Mucosa of rectum (tissue), 2 donors: ENCODE results near the gene PDS5A.
"Not testable (repeated sequence)": the region's sequence is repeated elsewhere in the genome, so short reads cannot be mapped to it uniquely, and the experiment has no call there.

Experiments
- H3K27ac ChIP-seq, 2 donors: one replicate each; pipeline ENCODE4 v1.7.0; 2013; ENCODE audit warnings: inconsistent platforms in 2 of 2, low read depth in 2 of 2, low read length in 2 of 2
- H3K27me3 ChIP-seq, 2 donors: one replicate each; pipeline ENCODE4 v1.7.0; 2013; ENCODE audit warnings: low read length in 2 of 2; ENCODE audit not compliant: control insufficient read depth in 2 of 2, insufficient read depth in 2 of 2
- H3K36me3 ChIP-seq, 2 donors: one replicate each; pipeline ENCODE4 v1.7.0; 2013; ENCODE audit warnings: low read length in 2 of 2; ENCODE audit not compliant: control insufficient read depth in 2 of 2, insufficient read depth in 2 of 2
- H3K4me1 ChIP-seq, 2 donors: one replicate each; pipeline ENCODE4 v1.7.0; 2013; ENCODE audit warnings: low read length in 2 of 2, mild to moderate bottlenecking in 1 of 2; ENCODE audit not compliant: control insufficient read depth in 2 of 2, insufficient read depth in 2 of 2
- H3K4me3 ChIP-seq, 2 donors: one replicate each; pipeline ENCODE4 v1.7.0; 2013; ENCODE audit warnings: low read length in 2 of 2
- H3K9ac ChIP-seq, 2 donors: one replicate each; pipeline ENCODE4 v1.7.0; 2013; ENCODE audit warnings: low read length in 2 of 2, low read depth in 1 of 2, mild to moderate bottlenecking in 1 of 2
- H3K9me3 ChIP-seq, 2 donors: one replicate each; pipeline ENCODE4 v1.7.0; 2013; ENCODE audit warnings: low read length in 2 of 2; ENCODE audit not compliant: control insufficient read depth in 2 of 2
- donor health status: healthy.
- donor health status: Normal muscosa, but diverticular disease.

PDS5A gene

GRCh38 chr4:39977489-39978377, at the start of gene PDS5A:
TSS of gene PDS5A (minus strand) at chr4:39977911. CDS start at chr4:39976577, 1,334 bp downstream.
- peaks cover 7 to 14% of the 10 kb centered on the region in 2 donors for H3K36me3 ChIP-seq
- H3K27me3 ChIP-seq = no peaks in the 10 kb centered on the region
- peak within 1 kb of the TSS; percentile 80 to 84 for H3K4me3 ChIP-seq
- peak within 1 kb of the TSS; percentile 79 to 87 for H3K27ac ChIP-seq
- peaks cover 0 to 9% of the 10 kb centered on the region in 2 donors for H3K4me1 ChIP-seq
- H3K9me3 ChIP-seq = no peaks in the 10 kb centered on the region
- peak within 1 kb of the TSS; percentile 84 to 94 for H3K9ac ChIP-seq

- H3K9ac ChIP-seq, H3K36me3 ChIP-seq, H3K4me3 ChIP-seq, H3K9me3 ChIP-seq, H3K27ac ChIP-seq, H3K4me1 ChIP-seq, H3K27me3 ChIP-seq: not testable (repeated sequence)
Measured at GRCh38 chr4:40024049-40024448, 46.3 kb upstream of the PDS5A start.

- not testable (repeated sequence) for H3K4me1 ChIP-seq, H3K9me3 ChIP-seq, H3K36me3 ChIP-seq, H3K27me3 ChIP-seq, H3K9ac ChIP-seq, H3K4me3 ChIP-seq, H3K27ac ChIP-seq
Measured at GRCh38 chr4:40021116-40021515, 43.4 kb upstream of the PDS5A start.

GRCh38 chr4:40020221-40020620, 42.5 kb upstream of the PDS5A start:
- H3K27ac ChIP-seq = no peak overlapping the region
- no peaks in the 10 kb centered on the region for H3K4me1 ChIP-seq
- no peaks in the 10 kb centered on the region for H3K9me3 ChIP-seq
- H3K36me3 ChIP-seq = no peaks in the 10 kb centered on the region
- H3K4me3 ChIP-seq = no peak overlapping the region
- H3K9ac ChIP-seq = no peak overlapping the region
- H3K27me3 ChIP-seq = no peaks in the 10 kb centered on the region

DNA sequence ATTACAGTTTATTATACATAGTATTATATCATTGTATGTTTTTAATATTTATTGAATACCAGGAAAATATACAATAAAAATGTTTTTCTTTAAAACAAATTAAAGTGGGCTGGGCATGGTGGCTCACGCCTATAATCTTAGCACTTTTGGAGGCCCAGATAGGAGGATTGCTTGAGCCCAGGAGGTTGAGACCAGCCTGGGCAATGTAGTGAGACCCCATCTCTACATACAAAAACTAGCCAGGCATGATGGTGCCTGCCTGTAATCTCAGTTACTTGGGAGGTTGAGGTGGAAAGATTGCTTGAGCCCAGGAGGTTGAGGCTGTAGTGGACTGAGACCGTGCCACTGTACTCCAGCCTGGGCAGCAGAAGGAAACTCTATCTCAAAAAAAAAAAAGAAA, 38.3 kb upstream of the PDS5A start:
- H3K9ac ChIP-seq = no peak overlapping the region

DNA sequence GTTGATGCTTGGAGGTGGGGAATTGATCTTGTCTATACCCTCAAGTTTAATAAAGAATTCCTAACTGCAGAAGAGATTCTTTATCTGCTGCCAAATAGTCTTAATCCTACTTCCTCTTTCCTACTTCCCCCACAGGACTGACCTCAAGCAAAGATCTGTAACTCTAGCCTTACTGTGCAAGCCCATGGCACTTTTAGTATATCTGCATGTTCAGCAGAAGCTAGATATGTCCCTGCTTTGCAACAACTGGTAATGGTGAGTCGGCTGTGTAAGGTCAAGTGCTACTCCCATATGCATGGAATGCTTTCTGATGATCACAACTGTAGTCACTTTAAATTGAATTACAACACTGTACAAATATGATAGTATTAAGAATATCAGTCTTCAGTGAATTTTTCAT, 26.3 kb upstream of the PDS5A start:
- H3K27me3 ChIP-seq = no peaks in the 10 kb centered on the region
- H3K9ac ChIP-seq = no peak overlapping the region
- H3K9me3 ChIP-seq = no peaks in the 10 kb centered on the region
- H3K4me1 ChIP-seq = no peaks in the 10 kb centered on the region
- no peak overlapping the region for H3K27ac ChIP-seq
- H3K36me3 ChIP-seq = no peaks in the 10 kb centered on the region
- H3K4me3 ChIP-seq = no peak overlapping the region

More for the DNA sequence above, 38.3 kb upstream of the PDS5A start:
- no peaks in the 10 kb centered on the region for H3K27me3 ChIP-seq
- H3K4me1 ChIP-seq = no peaks in the 10 kb centered on the region
- no peaks in the 10 kb centered on the region for H3K9me3 ChIP-seq
- H3K36me3 ChIP-seq = no peaks in the 10 kb centered on the region
- no peak overlapping the region for H3K4me3 ChIP-seq
- no peak overlapping the region for H3K27ac ChIP-seq

GRCh38 chr4:40000711-40001110, 23.0 kb upstream of the PDS5A start:
- Histone ChIP-seq H3K9ac (no peak overlapping the region), H3K36me3 (no peaks in the 10 kb centered on the region), H3K27ac (no peak overlapping the region), H3K4me3 (no peak overlapping the region), H3K27me3 (no peaks in the 10 kb centered on the region), H3K9me3 (no peaks in the 10 kb centered on the region), H3K4me1 (no peaks in the 10 kb centered on the region)

DNA sequence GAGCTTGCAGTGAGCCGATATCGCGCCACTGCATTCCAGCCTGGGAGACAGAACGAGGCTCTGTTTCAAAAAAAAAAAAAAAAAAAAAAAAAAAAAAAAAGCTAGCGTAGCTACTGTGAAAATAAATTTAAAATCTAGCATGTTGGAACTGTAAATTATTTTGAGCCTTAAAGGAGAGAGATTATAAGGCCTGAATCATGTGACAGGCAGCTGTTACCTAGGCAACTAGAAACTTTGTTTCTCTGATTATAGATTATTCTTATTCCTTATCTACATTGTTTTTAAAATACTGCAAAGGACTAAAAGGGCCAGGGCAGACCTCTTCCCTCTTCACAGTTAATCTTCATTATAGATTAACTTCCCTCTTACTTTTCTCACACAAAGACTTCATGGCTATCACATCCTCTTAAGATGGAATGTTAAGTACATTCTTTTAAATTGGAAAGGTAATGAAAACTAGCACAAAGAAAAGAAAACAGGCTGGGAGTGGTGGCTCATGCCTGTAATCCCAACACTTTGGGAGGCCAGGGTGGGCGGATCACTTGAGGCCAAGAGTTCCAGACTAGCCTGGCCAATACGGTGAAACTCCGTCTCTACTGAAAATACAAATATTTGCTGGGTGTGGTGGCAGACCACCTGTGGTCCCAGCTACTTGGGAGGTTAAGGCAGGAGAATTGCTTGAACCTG, 21.1 kb upstream of the PDS5A start:
- Histone ChIP-seq H3K27ac (no peak overlapping the region), H3K9me3 (no peaks in the 10 kb centered on the region), H3K27me3 (no peaks in the 10 kb centered on the region), H3K4me3 (no peak overlapping the region), H3K9ac (no peak overlapping the region), H3K36me3 (no peaks in the 10 kb centered on the region), H3K4me1 (no peaks in the 10 kb centered on the region)

- Histone ChIP-seq H3K9ac (no peak overlapping the region), H3K4me1 (no peaks in the 10 kb centered on the region), H3K4me3 (no peak overlapping the region), H3K27ac (no peak overlapping the region), H3K36me3 (no peaks in the 10 kb centered on the region), H3K27me3 (no peaks in the 10 kb centered on the region), H3K9me3 (no peaks in the 10 kb centered on the region)
Measured at GRCh38 chr4:39996811-39997210, 19.1 kb upstream of the PDS5A start.

DNA sequence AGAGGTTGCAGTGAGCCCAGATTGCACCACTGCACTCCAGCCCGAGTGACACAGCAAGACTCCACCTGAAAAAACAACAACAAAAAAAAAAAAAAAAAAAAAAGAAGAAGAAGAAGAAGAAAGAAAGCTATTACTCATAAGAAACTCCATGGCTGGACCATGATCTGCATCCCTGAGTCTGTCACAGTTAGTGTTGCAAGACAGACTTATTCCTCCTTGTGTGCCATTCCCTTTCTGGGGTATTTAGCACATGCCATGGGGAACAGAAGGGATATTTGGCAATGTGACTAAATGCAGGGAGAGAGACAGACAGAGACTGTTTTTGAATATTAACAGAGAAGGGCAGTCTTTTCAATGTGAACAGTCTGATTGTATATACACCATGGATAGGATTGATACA, 16.7 kb upstream of the PDS5A start:
- no peaks in the 10 kb centered on the region for H3K36me3 ChIP-seq
- no peak overlapping the region for H3K9ac ChIP-seq
- H3K9me3 ChIP-seq = no peaks in the 10 kb centered on the region
- H3K4me3 ChIP-seq = no peak overlapping the region
- no peak overlapping the region for H3K27ac ChIP-seq
- H3K4me1 ChIP-seq = no peaks in the 10 kb centered on the region
- H3K27me3 ChIP-seq = no peaks in the 10 kb centered on the region
